Thymus (tissue), 11 donors: ENCODE data around the gene ATF6. TPM values are rescaled to one million over a fixed set of nuclear protein-coding genes. Genes with fewer than 3 reads are reported as not detected.

Source experiments
- DNase-seq, 9 donors: peaks; one replicate each; pipeline ENCODE4 v3.0.0-alpha.2; 2013; ENCODE audit warnings: low spot score in 9 of 9, low read depth in 6 of 9, missing footprints in 1 of 9
- H3K27ac ChIP-seq, 2 donors: one replicate each; pipeline ENCODE4 v1.5.1; 2013; ENCODE audit warnings: control low read depth in 1 of 2, low read depth in 1 of 2, low read length in 1 of 2, mild to moderate bottlenecking in 1 of 2, moderate library complexity in 1 of 2
- H3K27me3 ChIP-seq, 2 donors: one replicate each; pipeline ENCODE4 v1.5.1; 2013; ENCODE audit warnings: low read length in 1 of 2; ENCODE audit not compliant: control insufficient read depth in 2 of 2, insufficient read depth in 1 of 2
- H3K36me3 ChIP-seq, 2 donors: one replicate each; pipeline ENCODE4 v1.5.1; 2013; ENCODE audit warnings: low read length in 1 of 2, mild to moderate bottlenecking in 1 of 2, moderate library complexity in 1 of 2; ENCODE audit not compliant: control insufficient read depth in 2 of 2, insufficient read depth in 2 of 2
- H3K4me1 ChIP-seq, 2 donors: one replicate each; pipeline ENCODE4 v1.5.1; 2013; ENCODE audit warnings: low read length in 2 of 2; ENCODE audit not compliant: control insufficient read depth in 2 of 2, insufficient read depth in 2 of 2
- H3K4me3 ChIP-seq, 2 donors: one replicate each; pipeline ENCODE4 v1.5.1; 2013; ENCODE audit warnings: low read length in 2 of 2, control low read depth in 1 of 2, mild to moderate bottlenecking in 1 of 2
- H3K9me3 ChIP-seq, 2 donors: one replicate each; pipeline ENCODE4 v1.5.1; 2013; ENCODE audit warnings: low read length in 1 of 2, mild to moderate bottlenecking in 1 of 2; ENCODE audit not compliant: control insufficient read depth in 2 of 2, insufficient read depth in 1 of 2
- whole genome bisulfite sequencing: extraction: QIAGEN DNeasy Blood & Tissue Kit; methylation state at CpG from one replicate; pipeline ENCODE4 v1.1.7; 2013; 5-methylcytosine and 5-hydroxymethylcytosine counted together
- polyA plus RNA-seq: library from polyadenylated mRNA; stranded (reverse); fragments of 200-250 nt; gene quantifications from one replicate; pipeline ENCODE4 v1.2.3, GENCODE V29; 2013
- total RNA-seq: library from RNA; stranded (reverse); fragments of 120-200 nt; gene quantifications from one replicate; pipeline ENCODE4 v1.2.4, GENCODE V29; 2013
- donor health status: healthy.

Gene ATF6
- total and polyA plus RNA-seq, 2 donors: 6.5 to 12.7 TPM

- DNase-seq: no peak
- Histone ChIP-seq H3K27ac (no peak overlapping the region), H3K36me3 (peaks cover 10 to 24% of the 10 kb centered on the region in 2 donors), H3K27me3 (no peaks in the 10 kb centered on the region), H3K4me3 (no peak overlapping the region), H3K9me3 (no peaks in the 10 kb centered on the region), H3K4me1 (no peaks in the 10 kb centered on the region)
- 98% methylated on average over 4 of the region's 4 CpGs for WGBS
Observed at GRCh38 chr1:161782886-161783285, 16.8 kb downstream of the ATF6 start.

DNA sequence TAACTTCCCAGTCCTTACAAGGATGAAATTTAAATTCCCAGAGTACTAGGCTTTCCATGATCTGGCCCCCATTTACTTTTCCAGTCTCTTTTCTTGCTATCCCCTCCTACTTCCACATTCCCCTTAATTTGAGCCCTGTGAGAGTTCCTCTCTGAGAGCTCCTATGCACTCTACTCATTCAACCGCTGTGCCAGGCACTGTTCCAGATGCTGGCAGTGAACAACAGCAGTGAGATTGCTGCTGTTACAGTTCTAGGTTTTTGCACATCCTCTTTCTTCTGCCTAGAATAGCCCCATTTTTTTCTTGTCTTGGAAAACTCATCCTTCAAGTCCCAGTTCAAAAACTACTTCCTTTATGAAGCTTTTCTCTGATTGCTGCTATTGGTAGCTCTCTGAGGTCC lies 18.8 kb downstream of the ATF6 start:
- no peak for DNase-seq
- Histone ChIP-seq H3K4me3 (no peak overlapping the region), H3K36me3 (peaks cover 10 to 24% of the 10 kb centered on the region in 2 donors), H3K27me3 (no peaks in the 10 kb centered on the region), H3K27ac (no peak overlapping the region), H3K4me1 (no peaks in the 10 kb centered on the region), H3K9me3 (no peaks in the 10 kb centered on the region)
- 98% methylated on average over 1 of the region's 1 CpG for WGBS

DNA sequence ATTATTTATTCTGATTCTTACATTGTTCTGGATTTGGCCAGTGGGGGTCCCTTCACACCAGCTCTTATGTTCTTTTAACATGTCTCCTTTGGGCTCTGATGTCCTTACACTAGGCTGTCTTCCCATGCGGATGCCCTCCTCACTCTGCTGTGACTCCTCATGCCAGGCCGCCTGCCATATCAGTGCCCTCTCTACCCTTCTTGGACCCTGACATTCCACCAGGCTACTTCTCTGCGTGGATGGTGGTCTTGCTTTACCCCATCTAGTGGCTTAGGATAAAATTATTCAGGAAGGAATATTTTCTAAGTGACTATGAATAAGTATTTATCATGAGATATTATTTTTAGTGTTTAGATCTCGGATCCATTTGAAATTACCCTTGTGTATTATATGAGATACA lies 21.2 kb downstream of the ATF6 start:
- no peak for DNase-seq
- H3K36me3 ChIP-seq: peaks cover 15 to 30% of the 10 kb centered on the region in 2 donors
- no peaks in the 10 kb centered on the region for H3K27me3 ChIP-seq
- no peak overlapping the region for H3K27ac ChIP-seq
- H3K4me3 ChIP-seq: no peak overlapping the region
- H3K4me1 ChIP-seq: no peaks in the 10 kb centered on the region
- 94% methylated on average over 4 of the region's 4 CpGs for WGBS
- no peaks in the 10 kb centered on the region for H3K9me3 ChIP-seq

DNA sequence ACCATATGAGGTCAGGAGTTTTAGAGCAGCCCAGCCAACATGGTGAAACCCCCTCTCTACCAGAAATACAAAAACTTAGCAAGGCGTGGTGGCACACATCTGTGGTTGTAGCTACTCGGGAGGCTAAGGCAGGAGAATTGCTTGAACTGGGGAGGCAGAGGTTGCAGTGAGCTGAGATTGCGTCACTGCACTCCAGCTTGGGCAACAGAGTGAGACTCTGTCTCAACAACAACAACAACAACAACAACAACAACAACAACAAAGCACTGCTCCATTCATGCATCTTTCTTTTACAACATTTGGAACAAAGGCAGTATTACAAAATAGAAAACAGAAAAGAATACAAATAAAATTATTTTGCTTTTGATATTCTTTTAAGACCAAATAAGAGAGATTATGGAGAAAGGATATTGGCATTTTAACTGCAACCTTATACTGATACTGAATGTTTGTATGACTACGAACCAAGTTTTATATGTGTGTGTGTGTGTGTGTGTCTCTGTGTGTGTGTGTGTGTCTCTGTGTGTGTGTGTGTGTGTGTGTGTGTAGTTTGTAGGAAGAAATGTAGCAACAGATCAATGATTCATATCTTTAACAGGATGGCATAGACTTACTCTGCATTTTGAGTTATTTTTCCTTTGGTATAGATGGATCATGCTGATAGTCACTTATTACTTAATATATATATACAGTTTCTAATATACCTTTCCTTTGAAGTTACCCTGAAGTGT lies 24.6 kb downstream of the ATF6 start:
- H3K4me1 ChIP-seq: no peaks in the 10 kb centered on the region
- no peak for DNase-seq
- H3K9me3 ChIP-seq: no peaks in the 10 kb centered on the region
- H3K27me3 ChIP-seq: no peaks in the 10 kb centered on the region
- H3K27ac ChIP-seq: no peak overlapping the region
- no peak overlapping the region for H3K4me3 ChIP-seq
- 97% methylated on average over 4 of the region's 4 CpGs for WGBS
- peaks cover 7 to 36% of the 10 kb centered on the region in 2 donors for H3K36me3 ChIP-seq

DNA sequence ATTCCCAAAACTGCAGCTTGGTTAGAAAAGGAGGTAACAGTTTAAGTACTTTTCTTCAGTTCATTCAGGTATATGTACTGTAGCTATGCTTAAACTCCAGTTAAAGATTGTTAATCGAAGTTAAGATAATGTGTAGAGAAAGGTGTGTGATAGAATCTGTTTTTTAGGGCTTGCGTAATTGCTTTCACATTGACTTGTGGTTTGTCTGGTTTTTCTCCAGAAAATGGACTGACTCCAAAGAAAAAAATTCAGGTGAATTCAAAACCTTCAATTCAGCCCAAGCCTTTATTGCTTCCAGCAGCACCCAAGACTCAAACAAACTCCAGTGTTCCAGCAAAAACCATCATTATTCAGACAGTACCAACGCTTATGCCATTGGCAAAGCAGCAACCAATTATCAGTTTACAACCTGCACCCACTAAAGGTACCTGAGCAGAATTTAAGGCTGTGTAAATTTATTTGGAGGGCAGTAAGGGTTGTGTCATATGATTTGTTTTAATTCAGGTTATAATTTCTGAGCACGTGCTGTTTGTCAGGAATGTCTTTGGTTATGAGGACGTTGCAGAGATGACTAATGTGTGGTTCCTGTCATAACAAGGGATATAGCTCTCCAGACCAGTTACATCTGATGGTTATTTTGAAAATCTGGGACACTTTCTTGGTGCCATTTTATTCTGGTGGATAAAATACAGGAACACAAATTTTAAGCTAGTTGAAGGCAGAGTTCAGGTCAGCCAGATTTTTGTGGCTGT lies 26.0 kb downstream of the ATF6 start:
- H3K36me3 ChIP-seq: peaks cover 5 to 43% of the 10 kb centered on the region in 2 donors
- 94% methylated on average over 5 of the region's 5 CpGs for WGBS
- H3K9me3 ChIP-seq: no peaks in the 10 kb centered on the region
- no peaks in the 10 kb centered on the region for H3K27me3 ChIP-seq
- H3K27ac ChIP-seq: no peak overlapping the region
- no peak for DNase-seq
- H3K4me3 ChIP-seq: no peak overlapping the region
- no peaks in the 10 kb centered on the region for H3K4me1 ChIP-seq

- Histone ChIP-seq H3K4me3 (no peak overlapping the region), H3K4me1 (no peaks in the 10 kb centered on the region), H3K27ac (no peak overlapping the region), H3K9me3 (no peaks in the 10 kb centered on the region), H3K36me3 (peaks cover 5 to 44% of the 10 kb centered on the region in 2 donors), H3K27me3 (no peaks in the 10 kb centered on the region)
- 77% methylated on average over 3 of the region's 3 CpGs for WGBS
- peak in 5 of 9 donors; percentile 20 to 74 (median 40) for DNase-seq
Observed at GRCh38 chr1:161792740-161793139, 26.6 kb downstream of the ATF6 start.

DNA sequence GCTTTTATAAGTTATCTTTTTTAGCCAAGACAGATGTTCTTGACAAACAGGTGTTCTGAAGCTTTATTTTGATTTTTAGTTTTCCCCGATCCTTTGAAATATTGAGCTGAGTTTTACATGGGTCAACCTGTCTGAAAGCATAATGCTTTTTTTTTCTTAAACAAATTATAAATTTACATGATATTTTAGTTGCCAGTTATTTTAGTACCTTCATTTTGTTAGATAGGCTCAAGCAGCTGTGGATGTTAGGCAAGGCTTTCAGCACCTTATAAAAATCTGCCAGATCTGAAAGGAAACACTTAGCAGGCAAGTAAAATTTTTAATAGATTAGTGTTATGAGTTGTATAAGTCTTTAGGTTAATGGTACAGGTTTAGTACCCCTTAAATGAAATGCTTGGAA lies 33.7 kb downstream of the ATF6 start:
- 92% methylated on average over 1 of the region's 1 CpG for WGBS
- Histone ChIP-seq H3K36me3 (peaks cover 5 to 45% of the 10 kb centered on the region in 2 donors), H3K9me3 (no peaks in the 10 kb centered on the region), H3K4me1 (no peaks in the 10 kb centered on the region), H3K27me3 (no peaks in the 10 kb centered on the region), H3K4me3 (no peak overlapping the region), H3K27ac (no peak overlapping the region)
- no peak for DNase-seq

- no peaks in the 10 kb centered on the region for H3K27me3 ChIP-seq
- no peak overlapping the region for H3K4me3 ChIP-seq
- no peak for DNase-seq
- H3K27ac ChIP-seq: no peak overlapping the region
- peaks cover 7 to 38% of the 10 kb centered on the region in 2 donors for H3K36me3 ChIP-seq
- no peaks in the 10 kb centered on the region for H3K9me3 ChIP-seq
- no peaks in the 10 kb centered on the region for H3K4me1 ChIP-seq
- 92% methylated on average over 7 of the region's 7 CpGs for WGBS
Observed at GRCh38 chr1:161801955-161802354, 35.8 kb downstream of the ATF6 start.

DNA sequence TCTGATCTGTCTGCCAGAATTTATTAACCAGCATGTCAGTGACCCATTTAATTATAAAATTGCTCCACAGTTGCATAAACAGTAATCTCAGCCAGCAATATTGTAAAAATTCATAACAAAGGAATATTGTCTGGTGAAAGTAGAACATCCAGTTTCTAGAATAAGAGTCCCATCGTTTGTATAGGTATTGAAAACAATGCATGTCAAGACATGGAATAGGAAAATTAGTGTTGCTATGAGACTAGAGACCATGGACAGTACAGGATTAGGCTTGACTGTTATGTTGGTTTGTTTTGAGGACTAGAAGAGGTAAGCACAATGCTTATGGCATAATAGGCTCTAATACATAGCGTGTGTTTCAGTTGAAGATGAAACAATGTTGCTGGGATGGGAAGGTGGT lies 37.1 kb downstream of the ATF6 start:
- Histone ChIP-seq H3K36me3 (peaks cover 7 to 34% of the 10 kb centered on the region in 2 donors), H3K27ac (no peak overlapping the region), H3K27me3 (no peaks in the 10 kb centered on the region), H3K4me3 (no peak overlapping the region), H3K9me3 (no peaks in the 10 kb centered on the region), H3K4me1 (no peaks in the 10 kb centered on the region)
- no peak for DNase-seq
- WGBS: 97% methylated on average over 2 of the region's 2 CpGs
